Right cardiac atrium (tissue), 5 donors: ENCODE measurements around the gene P2RY6. TPM values are rescaled to one million over a fixed set of nuclear protein-coding genes. Genes with fewer than 3 reads are reported as not detected.

Experiments used
- ATAC-seq, 2 donors: fragments of 200-7000 bp; cut with Tn5 transposase; one replicate each; pipeline versions ENCODE4 v1.8.0 to v1.9.1; 2020; ENCODE audit warnings: moderate library complexity in 2 of 2, mild to moderate bottlenecking in 1 of 2
- DNase-seq, 3 donors: peaks; one replicate each; pipeline ENCODE4 v3.0.0-alpha.2; 2020
- H3K27ac ChIP-seq: one replicate; pipeline ENCODE4 v1.5.1; 2013; ENCODE audit warnings: mild to moderate bottlenecking, low read length, control low read depth, moderate library complexity
- H3K27me3 ChIP-seq: one replicate; pipeline ENCODE4 v1.6.1; 2013; ENCODE audit not compliant: control insufficient read depth, insufficient read depth
- H3K4me1 ChIP-seq: one replicate; pipeline ENCODE4 v1.6.1; 2013; ENCODE audit warnings: low read length; ENCODE audit not compliant: control insufficient read depth, insufficient read depth
- H3K4me3 ChIP-seq: one replicate; pipeline ENCODE4 v1.5.1; 2013; ENCODE audit warnings: low read length, control low read depth
- H3K9me3 ChIP-seq: one replicate; pipeline ENCODE4 v1.6.1; 2013; ENCODE audit warnings: low read length; ENCODE audit not compliant: control insufficient read depth
- WGBS: extraction: QIAGEN DNeasy Blood & Tissue Kit; methylation state at CpG from one replicate; pipeline ENCODE4 v1.1.7; 2013; 5-methylcytosine and 5-hydroxymethylcytosine counted together
- intact Hi-C, 4 donors: fragments of 100-400 bp; cut with DNase I; formaldehyde crosslinking; loops; one replicate each; pipeline versions ENCODE4 v1.11.0 to v1.14.0; 2022 to 2023
- polyA plus RNA-seq: library from polyadenylated mRNA; stranded (reverse); fragments of 200-250 nt; gene quantifications from one replicate; pipeline ENCODE4 v1.2.3, GENCODE V29; 2013
- total RNA-seq, 4 donors: library from RNA; stranded (reverse); fragmentation: NEBNext Ultra II Directional; extraction: Animal tissue kit (Norgen Biotek cat#: 25700); gene quantifications; one replicate each; pipeline ENCODE4 v1.2.1, GENCODE V29; 2021
- donor health status: healthy with polysubstance abuse.
- donor health status: DM: no; HTN: yes; CAD: no.
- donor health status: DM: no; HTN: no; CAD: no.
- donor health status: DM: no; HTN: yes; CAD: no; lungs with severe emphysema.
- donor health status: DM: yes; HTN: yes; CAD: no.

P2RY6 gene
- total and polyA plus RNA-seq, 5 donors, result 0.70 to 2.7 (median 1.9) TPM

GRCh38 chr11:73262851-73263495, 9.2 kb upstream of the P2RY6 start:
- no peak for ATAC-seq
- WGBS, result 75% methylated on average over 5 of the region's 5 CpGs
- H3K4me1 ChIP-seq, result peaks cover 7% of the 10 kb centered on the region
- no peak overlapping the region for H3K4me3 ChIP-seq
- H3K27ac ChIP-seq, result no peak overlapping the region
- no peaks in the 10 kb centered on the region for H3K9me3 ChIP-seq
- intact Hi-C loops, result no loop called here
- no peaks in the 10 kb centered on the region for H3K27me3 ChIP-seq
- no peak for DNase-seq

GRCh38 chr11:73263640-73264039, 8.5 kb upstream of the P2RY6 start:
- intact Hi-C loops, result no loop called here
- ATAC-seq (no peak), DNase-seq (no peak)

GRCh38 chr11:73265278-73265810, 6.8 kb upstream of the P2RY6 start:
- no peaks in the 10 kb centered on the region for H3K9me3 ChIP-seq
- 71% methylated on average over 4 of the region's 4 CpGs for WGBS
- no peak for DNase-seq
- H3K4me1 ChIP-seq, result peaks cover 3% of the 10 kb centered on the region
- no peak overlapping the region for H3K27ac ChIP-seq
- H3K4me3 ChIP-seq, result no peak overlapping the region
- no peaks in the 10 kb centered on the region for H3K27me3 ChIP-seq
- intact Hi-C loops, result no loop called here
- no peak for ATAC-seq

More at GRCh38 chr11:73263640-73264039, 8.5 kb upstream of the P2RY6 start:
- 85% methylated on average over 2 of the region's 2 CpGs for WGBS
- no peaks in the 10 kb centered on the region for H3K27me3 ChIP-seq
- no peak overlapping the region for H3K4me3 ChIP-seq
- H3K4me1 ChIP-seq, result peaks cover 3% of the 10 kb centered on the region
- no peaks in the 10 kb centered on the region for H3K9me3 ChIP-seq
- H3K27ac ChIP-seq, result no peak overlapping the region

- DNase-seq, result no peak
- intact Hi-C loops, result no loop called here
- ATAC-seq, result peak in 1 of 2 donors; percentile 8
- Histone ChIP-seq H3K27ac (no peak overlapping the region), H3K9me3 (no peaks in the 10 kb centered on the region), H3K4me3 (no peak overlapping the region), H3K27me3 (no peaks in the 10 kb centered on the region), H3K4me1 (peaks cover 3% of the 10 kb centered on the region)
- WGBS, result 86% methylated on average over 3 of the region's 3 CpGs
Measured at GRCh38 chr11:73265853-73266645, 6.1 kb upstream of the P2RY6 start.

- H3K27me3 ChIP-seq, result no peaks in the 10 kb centered on the region
- no peak overlapping the region for H3K27ac ChIP-seq
- ATAC-seq (peak in 1 of 2 donors; percentile 15), DNase-seq (no peak)
- H3K4me3 ChIP-seq, result no peak overlapping the region
- intact Hi-C loops, result no loop called here
- H3K4me1 ChIP-seq, result peaks cover 3% of the 10 kb centered on the region
- WGBS, result 60% methylated on average over 4 of the region's 4 CpGs
- no peaks in the 10 kb centered on the region for H3K9me3 ChIP-seq
Measured at GRCh38 chr11:73266646-73267020, 5.5 kb upstream of the P2RY6 start.

- H3K9me3 ChIP-seq, result no peaks in the 10 kb centered on the region
- ATAC-seq (no peak), DNase-seq (no peak)
- no peaks in the 10 kb centered on the region for H3K27me3 ChIP-seq
- H3K4me3 ChIP-seq, result no peak overlapping the region
- intact Hi-C loops, result no loop called here
- peaks cover 3% of the 10 kb centered on the region for H3K4me1 ChIP-seq
- 80% methylated on average over 3 of the region's 3 CpGs for WGBS
- no peak overlapping the region for H3K27ac ChIP-seq
Measured at GRCh38 chr11:73267122-73267846, 4.9 kb upstream of the P2RY6 start.

GRCh38 chr11:73267906-73268540, 4.1 kb upstream of the P2RY6 start:
- no peak for DNase-seq
- Histone ChIP-seq H3K27me3 (no peaks in the 10 kb centered on the region), H3K4me3 (no peak overlapping the region), H3K9me3 (no peaks in the 10 kb centered on the region), H3K4me1 (peaks cover 3% of the 10 kb centered on the region), H3K27ac (no peak overlapping the region)
- no peak for ATAC-seq
- intact Hi-C loops, result no loop called here
- WGBS, result 93% methylated on average over 8 of the region's 8 CpGs

- no peak overlapping the region for H3K27ac ChIP-seq
- no peaks in the 10 kb centered on the region for H3K9me3 ChIP-seq
- 86% methylated on average over 8 of the region's 8 CpGs for WGBS
- DNase-seq (no peak), ATAC-seq (peak in 1 of 2 donors; percentile 30)
- H3K4me3 ChIP-seq, result no peak overlapping the region
- intact Hi-C loops, result no loop called here
- no peaks in the 10 kb centered on the region for H3K27me3 ChIP-seq
- H3K4me1 ChIP-seq, result peaks cover 3% of the 10 kb centered on the region
Measured at GRCh38 chr11:73268671-73269271, 3.4 kb upstream of the P2RY6 start.

- H3K27ac ChIP-seq, result no peak overlapping the region
- DNase-seq (no peak), ATAC-seq (peak in 1 of 2 donors; percentile 38)
- H3K4me1 ChIP-seq, result peaks cover 3% of the 10 kb centered on the region
- WGBS, result 78% methylated on average over 7 of the region's 7 CpGs
- no peak overlapping the region for H3K4me3 ChIP-seq
- no peaks in the 10 kb centered on the region for H3K27me3 ChIP-seq
- intact Hi-C loops, result no loop called here
- no peaks in the 10 kb centered on the region for H3K9me3 ChIP-seq
Measured at GRCh38 chr11:73269459-73270015, 2.6 kb upstream of the P2RY6 start.
